SKM-1 (cell line): ENCODE results near the gene VPS37B.

Experiments used
- DNase-seq: peaks from one replicate; lab custom pipeline; 2025; ENCODE audit not compliant: unreplicated experiment; lab: John Stamatoyannopoulos, UW

Gene VPS37B

DNA sequence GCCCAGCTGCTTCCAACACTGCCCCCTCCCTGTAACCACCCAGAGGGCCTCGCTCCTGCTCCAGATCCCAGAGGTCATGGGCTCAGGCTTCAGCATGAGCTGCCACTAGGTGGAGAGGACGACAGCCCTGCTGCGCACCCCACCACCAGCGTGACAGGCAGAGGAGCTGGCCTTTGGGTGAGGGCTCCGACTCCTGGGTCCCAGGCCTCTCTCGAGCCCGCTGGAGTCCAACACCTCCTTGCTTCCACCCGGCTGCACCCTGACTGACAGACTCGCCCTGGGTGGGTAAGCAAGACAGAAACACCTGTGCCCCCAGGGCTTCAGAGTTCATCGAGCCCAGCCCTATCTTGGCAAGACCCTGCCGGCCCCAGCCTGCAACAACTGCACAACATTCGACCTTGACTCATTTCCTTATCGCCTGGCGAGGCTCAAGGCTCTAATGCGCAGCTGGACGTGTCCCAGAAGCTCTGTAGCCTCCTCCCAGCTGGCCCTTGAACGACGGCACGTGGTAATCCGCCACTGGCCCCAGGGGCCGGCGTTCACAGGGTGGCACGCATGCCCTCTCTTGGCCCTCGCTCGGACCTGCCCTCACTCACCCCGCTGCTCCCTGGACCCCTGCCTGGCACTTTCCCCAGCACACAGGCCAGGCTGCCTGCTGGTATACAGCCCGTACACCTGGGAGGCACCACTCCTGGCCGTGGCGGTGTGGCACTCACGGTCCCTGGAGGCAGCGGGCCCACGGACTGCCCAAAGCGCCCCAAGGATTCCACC, 28.0 kb downstream of the VPS37B start:
- DNase-seq = no peak

- DNase-seq = no peak
Measured at GRCh38 chr12:122866950-122867607, 28.8 kb downstream of the VPS37B start.

DNA sequence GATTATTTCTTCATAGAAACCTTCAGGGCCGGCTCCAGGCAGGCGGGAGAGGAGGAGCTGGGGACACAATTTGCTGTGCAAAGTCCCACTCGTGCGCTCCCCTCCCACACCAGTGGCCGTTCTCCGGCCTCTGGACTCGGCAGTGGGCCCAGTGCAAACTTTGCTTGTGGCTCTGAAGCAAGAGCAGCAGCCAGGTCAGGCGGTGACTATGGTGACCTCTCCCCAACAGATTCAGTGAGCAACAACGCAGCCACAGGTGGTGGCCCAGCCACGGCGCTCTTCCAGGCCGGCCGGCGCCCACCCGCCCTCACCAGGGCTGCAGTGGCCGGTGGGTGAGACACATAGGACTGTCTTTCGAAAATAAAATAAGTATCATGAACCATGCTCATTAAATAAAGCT, 29.5 kb downstream of the VPS37B start:
- DNase-seq = no peak

GRCh38 chr12:122865268-122866231, 30.4 kb downstream of the VPS37B start:
- no peak for DNase-seq

GRCh38 chr12:122864894-122865253, 31.1 kb downstream of the VPS37B start:
- DNase-seq = no peak

GRCh38 chr12:122862872-122863701, 32.8 kb downstream of the VPS37B start:
- DNase-seq = no peak

DNA sequence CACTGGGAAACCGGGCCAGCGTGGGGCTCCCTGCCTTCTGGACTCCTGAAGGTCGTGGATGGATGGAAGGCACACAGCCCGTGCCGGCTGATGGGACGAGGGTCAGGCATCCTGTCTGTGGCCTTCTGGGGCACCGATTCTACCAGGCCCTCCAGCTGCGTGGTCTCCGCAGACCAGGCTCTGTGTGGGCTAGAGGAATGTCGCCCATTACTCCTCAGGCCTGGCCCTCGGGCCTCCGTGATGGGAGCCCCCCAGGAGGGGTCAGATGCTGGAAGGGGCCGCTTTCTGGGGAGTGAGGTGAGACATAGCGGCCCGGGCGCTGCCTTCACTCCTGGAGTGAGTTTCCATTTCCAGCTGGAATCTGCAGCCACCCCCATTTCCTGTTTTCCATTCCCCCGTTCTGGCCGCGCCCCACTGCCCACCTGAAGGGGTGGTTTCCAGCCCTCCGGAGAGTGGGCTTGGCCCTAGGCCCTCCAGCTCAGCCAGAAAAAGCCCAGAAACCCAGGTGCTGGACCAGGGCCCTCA, 33.8 kb downstream of the VPS37B start:
- no peak for DNase-seq

DNA sequence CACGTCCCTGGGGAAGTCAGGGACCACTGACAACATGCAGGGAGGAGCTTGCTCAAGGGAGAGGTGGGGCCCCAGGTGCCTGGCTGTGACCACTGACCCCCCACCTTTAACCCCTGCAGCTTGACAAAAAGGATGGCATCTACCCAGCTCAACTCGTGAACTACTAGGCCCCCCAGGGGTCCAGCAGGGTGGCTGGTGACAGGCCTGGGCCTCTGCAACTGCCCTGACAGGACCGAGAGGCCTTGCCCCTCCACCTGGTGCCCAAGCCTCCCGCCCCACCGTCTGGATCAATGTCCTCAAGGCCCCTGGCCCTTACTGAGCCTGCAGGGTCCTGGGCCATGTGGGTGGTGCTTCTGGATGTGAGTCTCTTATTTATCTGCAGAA, 34.3 kb downstream of the VPS37B start:
- DNase-seq = no peak

DNA sequence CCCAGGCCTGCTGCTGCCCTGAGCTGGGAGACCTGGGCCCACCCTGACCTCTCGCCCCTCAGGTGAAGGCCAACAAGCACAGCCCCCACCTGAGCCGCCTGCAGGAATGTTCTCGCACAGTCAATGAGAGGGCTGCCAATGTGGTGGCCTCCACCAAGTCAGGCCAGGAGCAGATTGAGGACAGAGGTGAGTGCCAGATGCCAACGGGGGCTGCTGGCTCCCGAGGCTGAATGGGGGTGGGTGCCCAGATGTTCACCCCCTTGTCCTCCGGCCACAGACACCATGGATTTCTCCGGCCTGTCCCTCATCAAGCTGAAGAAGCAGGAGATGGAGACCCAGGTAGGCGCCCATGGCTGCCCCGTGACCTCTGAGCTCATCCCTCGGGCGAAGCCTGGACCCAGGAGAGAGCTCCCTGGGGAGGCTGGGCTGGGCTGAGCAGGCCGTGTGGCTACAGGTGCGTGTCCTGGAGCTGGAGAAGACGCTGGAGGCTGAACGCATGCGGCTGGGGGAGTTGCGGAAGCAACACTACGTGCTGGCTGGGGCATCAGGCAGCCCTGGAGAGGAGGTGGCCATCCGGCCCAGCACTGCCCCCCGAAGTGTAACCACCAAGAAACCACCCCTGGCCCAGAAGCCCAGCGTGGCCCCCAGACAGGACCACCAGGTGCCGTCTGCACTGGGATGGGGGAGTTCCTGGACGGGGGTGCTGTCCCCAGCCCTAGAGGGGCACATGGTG, 34.9 kb downstream of the VPS37B start:
- no peak for DNase-seq

GRCh38 chr12:122860040-122860853, 35.7 kb downstream of the VPS37B start:
- DNase-seq = no peak

GRCh38 chr12:122859303-122860039, 36.5 kb downstream of the VPS37B start:
- no peak for DNase-seq

- no peak for DNase-seq
Measured at GRCh38 chr12:122858591-122859302, 37.2 kb downstream of the VPS37B start.

GRCh38 chr12:122858171-122858570, 37.8 kb downstream of the VPS37B start:
- DNase-seq = no peak

DNA sequence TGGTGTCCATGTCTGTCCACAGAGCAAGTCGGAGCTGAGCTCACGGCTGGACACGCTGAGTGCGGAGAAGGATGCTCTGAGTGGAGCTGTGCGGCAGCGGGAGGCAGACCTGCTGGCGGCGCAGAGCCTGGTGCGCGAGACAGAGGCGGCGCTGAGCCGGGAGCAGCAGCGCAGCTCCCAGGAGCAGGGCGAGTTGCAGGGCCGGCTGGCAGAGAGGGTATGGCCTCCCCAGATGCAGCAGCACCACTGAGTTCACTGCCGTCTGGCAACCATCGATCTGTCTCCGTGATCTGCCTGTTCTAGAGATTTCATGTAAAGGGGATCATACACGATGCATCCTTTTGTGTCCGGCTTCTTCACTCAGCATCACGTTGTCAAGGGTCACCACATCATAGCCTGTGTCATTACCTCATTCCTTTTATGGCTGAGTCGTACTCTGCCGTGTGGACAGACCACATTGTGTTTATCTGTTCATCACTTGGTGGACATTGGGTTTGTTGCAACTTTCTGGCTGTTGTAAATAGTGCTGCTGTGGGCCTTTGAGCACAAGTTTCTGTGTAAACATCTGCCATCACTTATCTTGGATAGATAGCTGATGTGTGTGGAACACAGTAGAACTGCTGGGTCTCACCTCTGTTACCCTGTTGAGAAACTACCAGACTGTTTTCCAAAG, 38.8 kb downstream of the VPS37B start:
- no peak for DNase-seq

DNA sequence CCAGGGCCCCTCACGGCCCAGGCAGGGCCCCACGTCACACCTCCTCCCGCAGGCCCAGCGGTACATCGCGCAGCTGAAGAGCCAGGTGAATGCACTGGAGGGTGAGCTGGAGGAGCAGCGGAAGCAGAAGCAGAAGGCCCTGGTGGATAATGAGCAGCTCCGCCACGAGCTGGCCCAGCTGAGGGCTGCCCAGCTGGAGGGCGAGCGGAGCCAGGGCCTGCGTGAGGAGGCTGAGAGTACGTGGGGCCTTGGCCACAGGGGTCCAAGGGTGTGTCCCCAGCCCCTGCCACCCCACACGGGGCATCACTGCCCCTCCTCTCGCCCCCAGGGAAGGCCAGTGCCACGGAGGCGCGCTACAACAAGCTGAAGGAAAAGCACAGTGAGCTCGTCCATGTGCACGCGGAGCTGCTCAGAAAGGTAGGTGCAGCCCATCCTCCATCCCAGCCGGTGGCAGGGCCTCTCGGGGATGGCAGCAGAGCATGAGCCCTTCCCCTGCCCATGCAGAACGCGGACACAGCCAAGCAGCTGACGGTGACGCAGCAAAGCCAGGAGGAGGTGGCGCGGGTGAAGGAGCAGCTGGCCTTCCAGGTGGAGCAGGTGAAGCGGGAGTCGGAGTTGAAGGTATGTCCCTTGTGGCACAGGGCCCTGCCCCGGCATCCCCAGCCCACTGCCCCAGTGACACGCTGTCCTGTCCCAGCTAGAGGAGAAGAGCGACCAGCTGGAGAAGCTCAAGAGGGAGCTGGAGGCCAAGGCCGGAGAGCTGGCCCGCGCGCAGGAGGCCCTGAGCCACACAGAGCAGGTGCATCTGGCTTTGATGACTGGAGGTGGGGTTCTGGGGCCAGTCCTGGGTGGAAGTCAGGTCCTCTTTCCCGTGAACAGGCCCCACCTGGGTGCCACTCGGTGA, 39.7 kb downstream of the VPS37B start:
- no peak for DNase-seq
